ENCODE measurements around the gene PHF21B. TPM values are rescaled to one million over a fixed set of nuclear protein-coding genes. Genes with fewer than 3 reads are reported as not detected.

Gene PHF21B
- total and polyA plus RNA-seq, 2 experiments from 2014 or later, result 20.6 to 149 TPM

GRCh38 chr22:44894321-44894720 lies 115.5 kb downstream of the PHF21B start:
- TF ChIP-seq CTCF (conservative IDR thresholded peaks at IDR 0.05; ENCODE audit: low read depth in 2 of 2) (no peak), ZNF331 (CRISPR knock-in tag; IDR thresholded peaks at IDR 0.05; ENCODE audit: low read depth) (no peak), EZH2phosphoT487 (IDR thresholded peaks at IDR 0.05; ENCODE audit: unreplicated experiment) (no peak)

GRCh38 chr22:44893731-44894080 lies 116.1 kb downstream of the PHF21B start:
- Histone ChIP-seq H3K9me2 (ENCODE audit: insufficient read depth) (no peaks in the 10 kb centered on the region), H3K4me2 (no peak overlapping the region), H4K20me1 (replicated peaks; ENCODE audit: insufficient read depth) (peaks cover 4% of the 10 kb centered on the region), H2AFZ (no peak overlapping the region), H3K79me2 (replicated peaks; ENCODE audit: insufficient read depth) (no peaks in the 10 kb centered on the region), H3K27me3 (ENCODE audit: insufficient read depth) (no peaks in the 10 kb centered on the region), H3K27ac (ENCODE audit: low read depth) (0 out of 2 replicates have a peak overlapping the region, but pooled peaks have one; percentile 19), H3K4me1 (ENCODE audit: insufficient read depth) (peaks cover 3% of the 10 kb centered on the region), H3F3A (replicated peaks; ENCODE audit: low read depth) (peaks cover 6% of the 10 kb centered on the region; the same call in 1 of the 2 replicates), H3K4me3 (no peak overlapping the region), H3K36me3 (ENCODE audit: insufficient read depth) (no peaks in the 10 kb centered on the region)
- no peak for DNase-seq (ENCODE audit: low spot score)
- ATAC-seq, result no peak
- H3K4me1 Mint-ChIP-seq, result peaks cover 10% of the 10 kb centered on the region; the same call in 2 of the 3 replicates
- peaks cover 27% of the 10 kb centered on the region for H3K36me3 Mint-ChIP-seq (ENCODE audit: low read depth)
- no peaks in the 10 kb centered on the region for H3K9me3 Mint-ChIP-seq
- no peak overlapping the region for H3K4me3 Mint-ChIP-seq
- TF ChIP-seq ZNF462 (CRISPR knock-in tag; IDR thresholded peaks at IDR 0.05) (no peak), STAT1 (IDR thresholded peaks at IDR 0.05; ENCODE audit: unreplicated experiment) (no peak), ZNF331 (CRISPR knock-in tag; IDR thresholded peaks at IDR 0.05; ENCODE audit: low read depth) (no peak)
- peaks cover 12% of the 10 kb centered on the region for H3K27me3 Mint-ChIP-seq (ENCODE audit: insufficient read depth, low read depth, poor library complexity)
- no peak overlapping the region for H3K27ac Mint-ChIP-seq

More at GRCh38 chr22:44894321-44894720, 115.5 kb downstream of the PHF21B start:
- Mint-ChIP-seq H3K4me3 (no peak overlapping the region), H3K9me3 (no peaks in the 10 kb centered on the region), H3K36me3 (ENCODE audit: low read depth) (peaks cover 27% of the 10 kb centered on the region), H3K4me1 (peaks cover 6% of the 10 kb centered on the region; the same call in 1 of the 3 replicates), H3K27me3 (ENCODE audit: insufficient read depth, low read depth, poor library complexity) (peaks cover 10% of the 10 kb centered on the region), H3K27ac (no peak overlapping the region)
- no peaks in the 10 kb centered on the region for H3K79me2 ChIP-seq (replicated peaks; ENCODE audit: insufficient read depth)
- DNase-seq (ENCODE audit: low spot score), result no peak
- H3K4me2 ChIP-seq, result no peak overlapping the region
- H3K36me3 ChIP-seq (ENCODE audit: insufficient read depth), result no peaks in the 10 kb centered on the region
- H3K9me2 ChIP-seq (ENCODE audit: insufficient read depth), result no peaks in the 10 kb centered on the region
- no peak overlapping the region for H2AFZ ChIP-seq
- H3K4me1 ChIP-seq (ENCODE audit: insufficient read depth), result no peaks in the 10 kb centered on the region; the same call in 1 of the 2 replicates
- H3F3A ChIP-seq (replicated peaks; ENCODE audit: low read depth), result peaks cover 6% of the 10 kb centered on the region; the same call in 1 of the 2 replicates
- peaks cover 5% of the 10 kb centered on the region for H4K20me1 ChIP-seq (replicated peaks; ENCODE audit: insufficient read depth)
- no peak overlapping the region for H3K4me3 ChIP-seq
- no peak for ATAC-seq
- H3K27ac ChIP-seq (ENCODE audit: low read depth), result 0 out of 2 replicates have a peak overlapping the region, but pooled peaks have one; percentile 19
- H3K27me3 ChIP-seq (ENCODE audit: insufficient read depth), result no peaks in the 10 kb centered on the region
